Small intestine (tissue), 16 donors: Measurements from ENCODE around the gene RBMY1A1. TPM values are rescaled to one million over a fixed set of nuclear protein-coding genes. Genes with fewer than 3 reads are reported as not detected.
A peak's percentile ranks its signal among the peaks of the same experiment; 100 is the strongest.
"Not testable (repeated sequence)": the region's sequence is repeated elsewhere in the genome, so short reads cannot be mapped to it uniquely, and the experiment has no call there.

Experiments
- DNase-seq, 2 donors: peaks; one replicate each; pipeline versions ENCODE4 v3.0.0 to v3.0.0-alpha.2; 2013
- FAIRE-seq: peaks from 2 replicates; lab custom pipeline; 2012; peaks lifted over from hg19 to GRCh38; lab: Jason Lieb, UNC
- H3K27ac ChIP-seq, 3 donors: one replicate each; pipeline ENCODE4 v1.5.1; 2013; ENCODE audit warnings: low read length in 2 of 3, mild to moderate bottlenecking in 2 of 3, control low read depth in 1 of 3, inconsistent platforms in 1 of 3, low read depth in 1 of 3, moderate library complexity in 1 of 3
- H3K27me3 ChIP-seq, 3 donors: one replicate each; pipeline ENCODE4 v1.6.1; 2013; ENCODE audit warnings: low read length in 3 of 3, inconsistent platforms in 1 of 3; ENCODE audit not compliant: control insufficient read depth in 3 of 3, insufficient read depth in 3 of 3
- H3K36me3 ChIP-seq, 3 donors: one replicate each; pipeline ENCODE4 v1.6.1; 2013; ENCODE audit warnings: low read length in 3 of 3, inconsistent platforms in 1 of 3, low read depth in 1 of 3, mild to moderate bottlenecking in 1 of 3, moderate library complexity in 1 of 3; ENCODE audit not compliant: control insufficient read depth in 3 of 3, insufficient read depth in 2 of 3
- H3K4me1 ChIP-seq, 3 donors: one replicate each; pipeline ENCODE4 v1.6.1; 2013; ENCODE audit warnings: low read length in 2 of 3, inconsistent platforms in 1 of 3, low read depth in 1 of 3, mild to moderate bottlenecking in 1 of 3, moderate library complexity in 1 of 3; ENCODE audit not compliant: control insufficient read depth in 3 of 3, insufficient read depth in 2 of 3
- H3K4me3 ChIP-seq, 3 donors: one replicate each; pipeline ENCODE4 v1.5.1; 2013; ENCODE audit warnings: low read length in 3 of 3, control low read depth in 1 of 3, inconsistent platforms in 1 of 3, low read depth in 1 of 3, mild to moderate bottlenecking in 1 of 3, moderate library complexity in 1 of 3
- H3K9me3 ChIP-seq, 2 donors: one replicate each; pipeline ENCODE4 v1.6.1; 2013; ENCODE audit warnings: low read depth in 1 of 2, low read length in 1 of 2; ENCODE audit not compliant: control insufficient read depth in 2 of 2, insufficient read depth in 1 of 2
- WGBS, 3 donors: extraction: QIAGEN DNeasy Blood & Tissue Kit; methylation state at CpG; one replicate each; pipeline ENCODE4 v1.1.7; 2013; 5-methylcytosine and 5-hydroxymethylcytosine counted together
- long read RNA-seq, 10 donors: transcript quantifications; one replicate each; lab custom pipeline, GENCODE V29; 2026
- polyA plus RNA-seq, 4 donors: library from polyadenylated mRNA; stranded (reverse) in 3 of 4; unstranded in 1 of 4; fragments of 200-250 nt in 3 of 4; fragments of 120-200 nt in 1 of 4; gene quantifications; one replicate each; pipeline versions ENCODE4 v1.2.1 to v1.2.3, GENCODE V29; 2013
- donor health status: healthy with polysubstance abuse.
- donor health status: control.
- donor health status: control.
- donor health status: Bipolar disorder and iron deficiency.
- donor health status: healthy.

RBMY1A1 gene
- polyA plus RNA-seq, result not detected
- long read RNA-seq, donor 1, result 0 reads
- long read RNA-seq, donor 2, result 0 reads
- long read RNA-seq, donor 3, result 0 reads
- long read RNA-seq, donor 4, result 0 reads
- long read RNA-seq, donor 5, result 0 reads
- long read RNA-seq, donor 6, result 0 reads
- long read RNA-seq, donor 7, result 0 reads
- long read RNA-seq, donor 8, result 0 reads
- long read RNA-seq, donor 9, result 0 reads
- long read RNA-seq, donor 10, result 0 reads

DNA sequence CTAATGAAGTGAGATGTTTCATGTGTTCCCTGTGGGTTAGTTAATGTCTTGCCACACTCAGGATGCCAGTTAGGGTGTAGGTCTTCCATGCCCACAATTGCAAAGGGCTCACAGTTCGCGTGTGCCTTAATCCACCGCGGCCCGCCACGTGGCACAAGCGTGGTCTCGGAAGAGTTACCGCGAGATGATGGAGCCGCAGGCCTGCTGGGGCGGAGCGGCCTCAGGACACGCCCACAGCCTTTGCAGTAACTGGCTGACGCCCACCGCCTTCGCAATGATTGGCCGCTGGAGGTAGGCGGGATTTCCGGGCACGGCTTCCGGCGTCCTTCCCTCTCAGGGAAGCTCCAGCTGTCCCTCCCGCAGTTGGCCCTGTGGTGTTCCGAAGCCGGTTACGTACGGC, at the start of gene RBMY1A1:
RBMY1A1 (plus strand) TSS at position 301 of the 400 bp plus-strand sequence. CDS start 2,013 bp downstream, outside the sequence.
- H3K27me3 ChIP-seq, H3K9me3 ChIP-seq, DNase-seq, H3K27ac ChIP-seq, H3K4me3 ChIP-seq, H3K36me3 ChIP-seq, H3K4me1 ChIP-seq, FAIRE-seq: not testable (repeated sequence)
- WGBS, 3 donors, result no CpG with 5 or more reads among the region's 28 CpGs

DNA sequence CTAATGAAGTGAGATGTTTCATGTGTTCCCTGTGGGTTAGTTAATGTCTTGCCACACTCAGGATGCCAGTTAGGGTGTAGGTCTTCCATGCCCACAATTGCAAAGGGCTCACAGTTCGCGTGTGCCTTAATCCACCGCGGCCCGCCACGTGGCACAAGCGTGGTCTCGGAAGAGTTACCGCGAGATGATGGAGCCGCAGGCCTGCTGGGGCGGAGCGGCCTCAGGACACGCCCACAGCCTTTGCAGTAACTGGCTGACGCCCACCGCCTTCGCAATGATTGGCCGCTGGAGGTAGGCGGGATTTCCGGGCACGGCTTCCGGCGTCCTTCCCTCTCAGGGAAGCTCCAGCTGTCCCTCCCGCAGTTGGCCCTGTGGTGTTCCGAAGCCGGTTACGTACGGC, 23.6 kb upstream of the RBMY1A1 start, which contains the start of gene RBMY1B:
RBMY1B (plus strand) TSS at position 301 of the 400 bp plus-strand sequence. CDS start 2,013 bp downstream, outside the sequence.
- H3K4me3 ChIP-seq, H3K4me1 ChIP-seq, H3K27ac ChIP-seq, H3K9me3 ChIP-seq, DNase-seq, H3K36me3 ChIP-seq, H3K27me3 ChIP-seq, FAIRE-seq: not testable (repeated sequence)
- no CpG with 5 or more reads among the region's 28 CpGs for WGBS, 3 donors

DNA sequence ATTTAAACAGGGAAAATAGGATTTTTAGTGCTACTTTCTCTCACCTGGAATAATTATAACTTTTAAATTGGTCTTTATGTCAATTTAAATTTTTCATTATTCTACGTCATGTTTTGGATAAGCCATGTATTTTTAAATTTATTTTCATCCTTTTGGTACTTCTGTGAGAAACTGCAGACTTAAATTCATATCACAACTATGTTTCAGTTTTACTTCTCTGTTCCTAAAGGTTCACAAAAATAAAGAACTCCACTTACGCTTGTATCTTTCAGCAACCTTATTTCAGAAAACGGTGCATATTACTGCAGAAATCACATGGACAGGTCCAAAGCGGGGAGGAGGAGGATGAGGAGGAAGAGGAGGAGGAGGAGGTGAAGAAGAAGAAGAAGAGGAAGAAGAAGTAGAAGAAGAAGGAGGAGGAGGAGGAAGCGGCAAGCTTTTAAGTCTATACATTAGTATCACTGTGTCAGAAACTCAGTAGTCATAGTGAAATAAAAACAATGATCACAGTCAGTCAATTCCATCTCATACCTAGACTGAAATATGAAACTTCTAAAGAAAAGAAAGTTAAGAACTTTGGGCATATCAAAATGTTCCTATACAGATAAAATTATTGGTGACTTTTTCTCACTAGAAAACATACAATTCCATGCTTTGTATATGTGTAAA, 24.8 kb downstream of the RBMY1A1 start:
- no CpG with 5 or more reads among the region's 5 CpGs for whole genome bisulfite sequencing, 3 donors
- not testable (repeated sequence) for DNase-seq, H3K27ac ChIP-seq, H3K27me3 ChIP-seq, H3K9me3 ChIP-seq, H3K4me3 ChIP-seq, H3K4me1 ChIP-seq, H3K36me3 ChIP-seq
- FAIRE-seq, result peak; percentile 33

DNA sequence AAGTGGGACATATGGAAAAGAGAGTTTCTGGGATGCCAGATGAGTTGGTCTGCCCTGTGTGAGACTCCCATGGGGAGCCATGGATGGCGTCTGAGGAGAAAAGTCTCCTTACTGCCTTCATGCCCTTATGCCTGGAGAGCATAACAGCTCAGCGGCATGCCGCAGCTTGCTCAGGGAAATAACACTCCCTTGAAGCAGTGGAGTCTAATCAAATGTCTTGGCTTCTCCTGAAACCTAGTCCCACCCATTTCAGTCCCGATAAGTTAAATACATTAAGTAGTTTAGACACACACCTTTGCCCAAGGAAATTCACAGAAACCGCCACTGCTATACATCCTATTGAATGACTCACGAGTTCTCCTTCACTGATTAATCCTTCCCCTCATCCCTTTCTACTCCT, 50.8 kb downstream of the RBMY1A1 start:
- H3K4me1 ChIP-seq, result no peaks in the 10 kb centered on the region

DNA sequence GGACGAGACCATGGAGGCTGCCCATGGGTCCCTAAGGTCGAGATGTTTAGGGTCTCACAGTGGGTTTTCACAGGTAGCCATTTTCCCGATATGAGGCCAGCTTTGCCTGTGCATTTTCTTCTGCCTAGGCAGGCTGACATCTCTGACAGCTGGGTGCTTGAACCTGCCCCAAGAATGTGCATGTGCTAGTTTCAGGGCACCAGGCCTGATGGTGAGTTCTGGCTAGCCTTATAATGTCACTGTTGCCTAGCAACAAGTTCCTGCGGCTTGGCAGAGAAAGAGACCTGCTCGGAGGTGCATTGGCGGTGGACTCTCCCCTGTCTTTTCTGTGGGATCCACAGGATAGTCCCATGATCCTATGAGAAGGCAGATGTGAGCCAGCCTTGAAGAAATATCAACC, 51.8 kb downstream of the RBMY1A1 start:
- WGBS, 3 donors, result 85 to 87% methylated on average over 4 to 6 of the region's 6 CpGs; no CpG with 5 or more reads in 1 of the 3 donors
- H3K9me3 ChIP-seq, DNase-seq, H3K36me3 ChIP-seq, H3K4me1 ChIP-seq, H3K27ac ChIP-seq, FAIRE-seq, H3K27me3 ChIP-seq, H3K4me3 ChIP-seq: not testable (repeated sequence)

More for the DNA sequence above, 50.8 kb downstream of the RBMY1A1 start:
- Histone ChIP-seq H3K36me3 (no peaks in the 10 kb centered on the region), H3K27ac (no peak overlapping the region), H3K9me3 (no peaks in the 10 kb centered on the region), H3K27me3 (no peaks in the 10 kb centered on the region), H3K4me3 (no peak overlapping the region)
- 72 to 79% methylated on average over 5 to 6 of the region's 6 CpGs; no CpG with 5 or more reads in 1 of the 3 donors for WGBS, 3 donors
- DNase-seq (peak in 1 of 2 donors; percentile 35), FAIRE-seq (no peak)

DNA sequence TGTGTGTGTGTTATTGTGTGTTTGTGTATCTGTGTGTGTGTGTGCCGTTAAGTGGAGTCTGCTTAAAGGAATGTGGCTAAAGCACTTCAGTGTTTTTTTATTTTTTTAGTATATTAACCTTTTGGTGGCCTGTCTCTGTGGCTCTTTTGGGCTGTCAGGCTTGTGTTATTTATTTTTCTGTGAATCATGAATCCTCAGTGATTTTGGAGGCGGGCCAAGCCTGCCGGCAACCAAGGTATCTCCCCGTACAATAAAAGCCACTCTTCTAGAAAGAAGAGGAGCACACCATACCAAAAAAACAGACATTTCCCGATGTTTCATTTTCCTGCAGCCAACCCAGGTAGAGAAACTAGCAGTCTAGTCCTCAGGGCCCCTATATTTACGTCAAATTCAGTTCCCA, 57.4 kb downstream of the RBMY1A1 start:
- no peak overlapping the region for H3K27ac ChIP-seq
- FAIRE-seq, result no peak
- no peaks in the 10 kb centered on the region for H3K36me3 ChIP-seq
- H3K4me1 ChIP-seq, result no peaks in the 10 kb centered on the region
- no peaks in the 10 kb centered on the region for H3K9me3 ChIP-seq
- DNase-seq, result no peak
- H3K4me3 ChIP-seq, result no peak overlapping the region
- WGBS, 3 donors, result 50 to 65% methylated on average over 6 of the region's 6 CpGs; no CpG with 5 or more reads in 1 of the 3 donors
- H3K27me3 ChIP-seq, result no peaks in the 10 kb centered on the region

DNA sequence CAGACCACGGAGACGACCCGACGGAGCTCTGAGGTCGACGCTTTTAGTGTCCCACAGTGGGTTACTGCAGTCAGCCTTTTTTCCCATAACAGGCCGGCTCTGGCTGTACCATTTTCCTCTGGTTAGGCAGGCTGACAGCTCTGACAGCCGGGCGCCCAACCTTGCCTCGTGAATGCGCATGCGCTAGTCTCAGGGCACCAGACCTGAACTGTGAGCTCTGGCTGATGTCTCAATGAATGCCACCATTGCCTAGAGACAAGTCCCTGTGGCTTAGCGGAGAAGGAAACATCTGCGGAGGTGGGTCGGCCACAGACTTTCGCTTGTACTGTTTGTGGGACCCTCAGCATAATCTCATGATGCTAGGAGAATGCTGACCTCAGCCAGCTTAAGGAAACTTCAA, 61.6 kb downstream of the RBMY1A1 start:
- 81 to 97% methylated on average over 12 to 16 of the region's 16 CpGs; no CpG with 5 or more reads in 1 of the 3 donors for WGBS, 3 donors
- not testable (repeated sequence) for H3K4me1 ChIP-seq, H3K4me3 ChIP-seq, H3K9me3 ChIP-seq, H3K36me3 ChIP-seq, H3K27ac ChIP-seq, FAIRE-seq, DNase-seq, H3K27me3 ChIP-seq
